Adrenal gland (tissue), 12 donors: ENCODE measurements around the gene FGF14. TPM values are rescaled to one million over a fixed set of nuclear protein-coding genes. Genes with fewer than 3 reads are reported as not detected.

Experiments used
- DNase-seq, 7 donors: peaks; one replicate each; pipeline ENCODE4 v3.0.0-alpha.2; 2019 to 2020
- H3K27ac ChIP-seq, 5 donors: fragments of 200-600 bp; sonication (generic) in 4 of 5; 1 replicate in 3 of 5; 2 replicates in 2 of 5; pipeline versions ENCODE4 v1.5.1 to v1.8.0; 2016 to 2020; ENCODE audit warnings: mild to moderate bottlenecking in 1 of 5
- H3K27me3 ChIP-seq: fragments of 200-600 bp; 2 replicates; pipeline ENCODE4 v1.8.0; 2021
- H3K36me3 ChIP-seq, 2 donors: fragments of 200-600 bp; replicated peaks in 1 of 2; 1 replicate in 1 of 2; 2 replicates in 1 of 2; pipeline versions ENCODE4 v1.5.1 to v1.8.0; 2018 to 2022
- H3K4me1 ChIP-seq, 2 donors: fragments of 200-600 bp; replicated peaks in 1 of 2; 1 replicate in 1 of 2; 2 replicates in 1 of 2; pipeline versions ENCODE4 v1.5.1 to v1.8.0; 2018 to 2021
- H3K4me3 ChIP-seq, 4 donors: fragments of 200-600 bp; sonication (generic) in 3 of 4; one replicate each; pipeline ENCODE4 v1.5.1; 2016 to 2018
- H3K9me3 ChIP-seq, 3 donors: fragments of 200-600 bp; sonication (generic) in 1 of 3; replicated peaks in 1 of 3; 1 replicate in 2 of 3; 2 replicates in 1 of 3; pipeline versions ENCODE4 v1.5.1 to v1.8.0; 2016 to 2021
- CTCF ChIP-seq, 6 experiments: fragments of 450-650 bp in 4 of 6; fragments of 200-600 bp in 2 of 6; sonication (generic) in 1 of 6; IDR thresholded peaks; 1 replicate in 5 of 6; 2 replicates in 1 of 6; pipeline versions ENCODE4 v1.5.1 to v1.8.0; 2016 to 2021; ENCODE audit warnings: antibody characterized with exemption in 6 of 6, mild to moderate bottlenecking in 2 of 6, moderate library complexity in 1 of 6
- POLR2A ChIP-seq, 2 donors: fragments of 450-650 bp; IDR thresholded peaks; one replicate each; pipeline ENCODE4 v1.6.1; 2017; ENCODE audit warnings: antibody characterized with exemption in 2 of 2, mild to moderate bottlenecking in 2 of 2, moderate library complexity in 1 of 2
- WGBS, 4 donors: extraction: QIAGEN DNeasy Blood & Tissue Kit in 2 of 4; methylation state at CpG; one replicate each; pipeline versions ENCODE4 v1.1.5 to v1.1.7; 2013 to 2017; 5-methylcytosine and 5-hydroxymethylcytosine counted together
- intact Hi-C, 2 donors: fragments of 100-400 bp; cut with DNase I; formaldehyde crosslinking; loops; one replicate each; pipeline versions ENCODE4 v1.14.1 to v1.15.0; 2022 to 2023
- microRNA-seq, 3 donors: library from miRNA; unstranded; fragments of <30 nt; microRNA quantifications; one replicate each; pipeline ENCODE4, GENCODE V29; 2017 to 2020
- polyA plus RNA-seq, 3 donors: library from polyadenylated mRNA; stranded (reverse); fragments of 200-250 nt in 2 of 3; fragments of 350-450 nt in 1 of 3; fragmentation: Illumina TruSeq in 1 of 3; extraction: RNeasy Lipid Tissue Mini Kit (QIAGEN cat#74804) in 1 of 3; gene quantifications; one replicate each; pipeline ENCODE4 v1.2.3, GENCODE V29; 2013 to 2014
- small RNA-seq, 2 donors: library from RNA; depleted of rRNA; stranded (forward); fragments of <200 nt; gene quantifications; one replicate each; pipeline ENCODE3, GENCODE V24; 2016
- total RNA-seq, 9 donors: library from RNA; depleted of rRNA in 4 of 9; stranded (reverse); fragments of >200 nt in 4 of 9; fragments of 120-200 nt in 1 of 9; fragmentation: NEBNext Ultra II Directional in 1 of 9; extraction: Animal tissue kit (Norgen Biotek cat#: 25700) in 1 of 9; gene quantifications; one replicate each; pipeline versions ENCODE4 v1.1.0 to v1.2.4, GENCODE V29; 2013 to 2023
- donor health status: healthy with polysubstance abuse.
- donor health status: Bipolar disorder and iron deficiency.
- donor health status: DM: yes; HTN: yes; CAD: no.
- donor health status: DM: no; HTN: no; CAD: no.
- donor health status: DM: no; HTN: no; CAD: no.
- donor health status: DM: yes; HTN: yes; CAD: no.

The FGF14 gene
- total and polyA plus RNA-seq, 12 donors = 0.32 to 9.3 (median 2.8) TPM; not detected in 2

GRCh38 chr13:101681834-101682233 lies 720.0 kb downstream of the FGF14 start:
- Histone ChIP-seq H3K4me1 (no peaks in the 10 kb centered on the region), H3K9me3 (no peaks in the 10 kb centered on the region), H3K27ac (no peak overlapping the region), H3K36me3 (no peaks in the 10 kb centered on the region), H3K27me3 (no peaks in the 10 kb centered on the region), H3K4me3 (no peak overlapping the region)
- TF ChIP-seq POLR2A (IDR thresholded peaks at IDR 0.05) = no peak
- no peak for TF ChIP-seq CTCF (IDR thresholded peaks at IDR 0.05)
- DNase-seq = no peak
- intact Hi-C loops = no loop called here

- no peak overlapping the region for H3K27ac ChIP-seq
- H3K9me3 ChIP-seq = no peaks in the 10 kb centered on the region
- no peaks in the 10 kb centered on the region for H3K36me3 ChIP-seq
- no peaks in the 10 kb centered on the region for H3K4me1 ChIP-seq
- 49 to 59% (median 55%) methylated on average over 4 of the region's 4 CpGs for WGBS, 4 donors
- H3K27me3 ChIP-seq = no peaks in the 10 kb centered on the region
- TF ChIP-seq CTCF (IDR thresholded peaks at IDR 0.05) (no peak), POLR2A (IDR thresholded peaks at IDR 0.05) (no peak)
- DNase-seq = no peak
- intact Hi-C loops = no loop called here
- no peak overlapping the region for H3K4me3 ChIP-seq
Measured at GRCh38 chr13:101673360-101674105, 728.3 kb downstream of the FGF14 start.

GRCh38 chr13:101661839-101662238 lies 740.0 kb downstream of the FGF14 start:
- no peak for DNase-seq
- intact Hi-C loops = no loop called here
- Histone ChIP-seq H3K36me3 (no peaks in the 10 kb centered on the region), H3K27me3 (no peaks in the 10 kb centered on the region), H3K4me1 (no peaks in the 10 kb centered on the region), H3K27ac (no peak overlapping the region), H3K4me3 (no peak overlapping the region), H3K9me3 (no peaks in the 10 kb centered on the region)
- TF ChIP-seq POLR2A (IDR thresholded peaks at IDR 0.05) = no peak
- TF ChIP-seq CTCF (IDR thresholded peaks at IDR 0.05) = no peak
- 33 to 57% (median 54%) methylated on average over 4 of the region's 4 CpGs for WGBS, 4 donors

Small RNA genes within 50 kb of the gene (microRNA-seq; reads per million reads assigned to microRNA genes)
- gene MIR2681 (0.76 to 2.0 (median 0.89) reads per million in 3 donors), gene MIR4705 (0 to 1.3 (median 0) reads per million in 3 donors)

Small RNA genes within 50 kb of the gene (small RNA-seq; reads per million reads assigned to genes)
- gene MIR2681 = 0 reads per million in 2 donors
- gene MIR4705 = 0 reads per million in 2 donors
- 0 reads per million in 2 donors for gene RNU1-24P
- 0 reads per million in 2 donors for gene RNY1P2
- 0 reads per million in 2 donors for gene RPL39P29

Other genes starting within 250 kb of the FGF14 start
- 10 to 100 TPM; 16.5 to 50.6 (median 26.5) TPM for gene TPP2, start 194.9 kb upstream of the FGF14 start, total RNA-seq
- gene TPP2, start 194.9 kb upstream of the FGF14 start, polyA plus RNA-seq = 10 to 100 TPM; 13.8 to 37.1 (median 25.0) TPM